HG02840 (cell line): ENCODE measurements around the gene NCSTN.

Source experiments
- ATAC-seq: cut with Tn5 transposase; IDR thresholded peaks from one replicate; pipeline ENCODE4 v1.9.1; 2021; ENCODE audit warnings: mild to moderate bottlenecking, moderate library complexity, moderate number of reproducible peaks; ENCODE audit not compliant: unreplicated experiment, low FRiP score

Gene NCSTN

GRCh38 chr1:160402001-160402795 lies 59.0 kb downstream of the NCSTN start:
- no peak for ATAC-seq

DNA sequence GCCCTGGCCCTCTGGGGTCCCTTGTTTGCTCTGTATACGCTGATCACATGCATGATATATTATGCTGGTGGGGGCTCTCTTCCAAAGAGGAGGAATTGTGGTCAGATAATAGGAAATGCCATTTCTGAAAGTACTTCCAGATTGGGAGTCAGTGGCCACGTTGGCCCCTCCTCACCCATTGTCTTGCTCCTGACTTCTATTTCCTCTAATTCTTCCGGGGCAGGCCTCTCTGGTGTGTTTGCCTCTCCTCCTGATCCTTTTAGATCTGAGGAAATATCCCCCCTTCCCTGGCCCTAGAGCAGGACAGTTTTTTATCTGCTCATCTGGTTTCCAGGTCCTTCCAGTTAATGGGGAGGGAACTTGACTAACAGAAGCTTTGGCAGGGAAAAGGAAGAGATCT lies 60.1 kb downstream of the NCSTN start:
- no peak for ATAC-seq

DNA sequence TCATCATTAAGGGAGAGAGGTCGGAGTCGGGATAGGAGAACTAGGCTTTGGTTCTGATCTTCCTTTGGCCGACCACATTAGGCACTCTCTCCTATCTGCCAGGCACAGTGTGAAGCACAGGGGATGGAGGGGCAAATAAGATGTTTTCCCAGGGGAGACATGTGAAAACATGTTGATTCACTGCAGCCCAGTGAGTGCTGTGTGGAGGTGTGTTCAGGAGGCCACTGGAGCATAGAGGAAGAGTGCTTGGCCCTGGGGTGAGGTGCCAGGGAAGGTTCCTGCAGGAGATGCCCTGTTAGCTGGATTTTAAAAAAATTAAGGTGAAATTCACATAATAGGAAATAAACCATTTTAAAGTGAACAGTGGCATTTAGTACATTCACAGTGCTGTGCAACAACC lies 60.9 kb downstream of the NCSTN start:
- no peak for ATAC-seq

DNA sequence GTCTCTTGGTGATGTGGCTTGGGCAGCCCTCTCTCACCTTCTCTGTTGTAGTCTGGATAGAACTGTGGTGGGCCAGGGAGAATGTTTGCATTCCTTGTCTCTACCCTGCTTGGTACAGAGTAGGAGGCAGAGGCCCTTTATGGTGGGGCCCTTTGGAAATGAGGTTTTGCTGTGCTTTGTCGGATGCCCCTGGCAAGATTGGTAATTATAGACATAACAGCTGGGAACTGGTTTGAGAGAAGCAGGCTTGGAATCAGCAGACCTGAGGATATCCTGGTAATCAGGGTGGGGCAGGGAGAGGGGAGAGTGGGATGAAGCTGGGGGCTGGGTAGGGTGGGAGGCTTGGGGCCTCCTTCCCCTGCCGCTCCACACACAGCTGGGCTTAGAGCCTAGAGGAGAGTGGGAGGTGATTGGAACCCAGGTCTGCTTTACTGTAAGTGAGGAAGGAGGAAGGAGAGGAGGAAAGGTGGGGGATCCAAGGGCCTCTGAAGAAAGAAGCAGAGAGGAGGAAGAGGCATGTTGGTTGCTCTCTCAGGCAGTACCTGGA lies 62.2 kb downstream of the NCSTN start:
- ATAC-seq = no peak

- no peak for ATAC-seq
These were observed 63.2 kb downstream of the NCSTN start for GRCh38 chr1:160406131-160406968.

DNA sequence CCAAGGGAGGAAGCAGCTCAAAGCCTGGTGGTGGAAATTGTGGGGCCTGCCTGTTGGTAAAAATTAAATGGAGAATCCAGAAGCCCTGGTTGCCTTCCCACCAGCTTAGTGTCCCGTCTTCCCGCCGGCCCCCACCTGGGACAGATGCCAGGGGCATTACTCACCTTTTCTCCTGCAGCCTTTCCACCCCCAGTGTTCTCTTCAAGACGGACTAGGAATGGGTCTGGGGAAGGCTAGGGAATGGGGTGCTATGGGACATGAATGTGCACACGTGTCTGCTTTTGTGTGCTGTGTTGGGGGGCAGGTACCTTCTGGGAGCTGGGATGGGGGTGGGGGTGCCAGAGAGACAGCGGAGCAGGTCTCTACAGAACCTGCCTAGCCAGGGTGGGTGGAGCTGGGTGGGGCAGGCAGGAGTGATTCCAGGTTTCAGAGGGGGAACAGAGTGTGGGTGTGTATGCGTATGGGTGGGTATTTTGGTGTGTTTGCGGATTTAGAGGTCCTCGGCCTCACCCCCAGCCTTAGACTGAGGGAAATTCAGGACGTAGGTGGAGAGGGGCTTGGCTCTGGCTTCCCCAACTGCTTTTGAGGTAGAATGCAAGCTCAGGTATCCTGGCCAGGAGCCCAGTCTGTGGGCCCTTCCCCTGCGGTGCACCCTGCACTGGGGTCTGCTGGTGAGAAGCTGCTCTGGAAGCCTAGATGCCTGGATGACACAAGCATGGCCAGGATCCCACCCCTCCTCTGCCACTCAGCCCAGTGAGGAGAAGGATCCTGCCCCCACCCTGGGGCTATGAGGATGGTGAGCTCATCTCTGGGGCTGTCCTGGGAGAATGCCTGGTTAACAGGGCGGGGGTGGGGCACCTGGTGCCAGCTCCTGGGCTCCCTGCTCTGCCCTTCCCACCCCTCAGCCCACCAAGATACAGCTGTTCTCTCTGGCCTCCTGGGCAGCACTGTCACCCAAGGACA lies 64.9 kb downstream of the NCSTN start:
- ATAC-seq = no peak
